SK-N-SH (cell line): ENCODE results near the gene CDC6. TPM values are rescaled to one million over a fixed set of nuclear protein-coding genes. Genes with fewer than 3 reads are reported as not detected.
"Not testable (repeated sequence)": the region's sequence is repeated elsewhere in the genome, so short reads cannot be mapped to it uniquely, and the experiment has no call there.

Experiments used
- CTCF ChIA-PET: fragments of 300-600, 350-600 bp; formaldehyde crosslinking; extraction: SDS; loops from one replicate; lab custom pipeline; 2021; lab: Yijun Ruan, JAX
- POLR2A ChIA-PET: fragments of 350-600 bp; sonication (Branson Sonifier 250); formaldehyde crosslinking; extraction: SDS; loops from one replicate; lab custom pipeline; 2020; ENCODE audit warnings: antibody characterized with exemption, inconsistent platforms; lab: Yijun Ruan, JAX
- DNase-seq: peaks from one replicate; pipeline ENCODE4 v3.0.0; 2012
- H2AFZ ChIP-seq: fragments of 200-600 bp; sonication (generic); 2 replicates; pipeline ENCODE4 v1.8.1; 2016; ENCODE audit warnings: antibody characterized with exemption, mild to moderate bottlenecking, low read depth
- H3F3A ChIP-seq: fragments of 200-600 bp; sonication (generic); replicated peaks from 2 replicates; pipeline ENCODE3; 2016; ENCODE audit warnings: antibody characterized with exemption, mild to moderate bottlenecking; ENCODE audit not compliant: insufficient read depth
- H3K27ac ChIP-seq, 2 experiments: fragments of 200-500 bp in 1 of 2; fragments of 200-600 bp in 1 of 2; sonication (Bioruptor generic) in 1 of 2; sonication (generic), shearing (Covaris generic) in 1 of 2; 2 replicates each; pipeline versions ENCODE4 v1.5.1 to v1.6.1; 2014 to 2016; ENCODE audit warnings: low read depth in 2 of 2, inconsistent platforms in 1 of 2, low read length in 1 of 2, mild to moderate bottlenecking in 1 of 2, mixed read lengths in 1 of 2
- H3K27me3 ChIP-seq: fragments of 200-600 bp; sonication (generic), shearing (Covaris generic); 2 replicates; pipeline ENCODE4 v1.6.1; 2016; ENCODE audit warnings: mixed run types; ENCODE audit not compliant: insufficient read depth
- H3K36me3 ChIP-seq, 2 experiments: fragments of 200-500 bp in 1 of 2; fragments of 200-600 bp in 1 of 2; sonication (Bioruptor generic) in 1 of 2; sonication (generic) in 1 of 2; replicated peaks in 1 of 2; 2 replicates each; pipeline versions ENCODE3 to v1.5.1; 2014 to 2016; ENCODE audit warnings: low read length in 1 of 2, mild to moderate bottlenecking in 1 of 2; ENCODE audit not compliant: insufficient read depth in 2 of 2, control insufficient read depth in 1 of 2
- H3K4me1 ChIP-seq, 2 experiments: fragments of 200-500 bp in 1 of 2; fragments of 200-600 bp in 1 of 2; sonication (Bioruptor generic) in 1 of 2; sonication (generic), shearing (Covaris generic) in 1 of 2; 2 replicates each; pipeline versions ENCODE4 v1.5.1 to v1.6.1; 2014 to 2016; ENCODE audit warnings: low read depth in 1 of 2, low read length in 1 of 2, mixed run types in 1 of 2; ENCODE audit not compliant: insufficient read depth in 2 of 2, control insufficient read depth in 1 of 2
- H3K4me2 ChIP-seq: fragments of 200-600 bp; sonication (generic), shearing (Covaris generic); 2 replicates; pipeline ENCODE4 v1.6.1; 2017; ENCODE audit warnings: mixed run types
- H3K4me3 ChIP-seq, 2 experiments: fragments of 200-500 bp in 1 of 2; fragments of 200-600 bp in 1 of 2; sonication (Bioruptor generic) in 1 of 2; sonication (generic), shearing (Covaris generic) in 1 of 2; 2 replicates each; pipeline versions ENCODE4 v1.5.1 to v1.8.1; 2014 to 2016; ENCODE audit warnings: low read depth in 2 of 2, inconsistent platforms in 1 of 2, low read length in 1 of 2, mild to moderate bottlenecking in 1 of 2, mixed read lengths in 1 of 2, moderate library complexity in 1 of 2
- H3K79me2 ChIP-seq: fragments of 200-600 bp; sonication (generic); 2 replicates; pipeline ENCODE4 v1.8.1; 2017; ENCODE audit warnings: mild to moderate bottlenecking; ENCODE audit not compliant: insufficient read depth
- H3K9ac ChIP-seq: fragments of 200-600 bp; sonication (generic); 2 replicates; pipeline ENCODE4 v1.6.1; 2017; ENCODE audit warnings: mixed run types
- H3K9me2 ChIP-seq: fragments of 200-600 bp; sonication (generic); 2 replicates; pipeline ENCODE4 v1.6.1; 2017; ENCODE audit warnings: mixed run types
- H3K9me3 ChIP-seq: fragments of 200-600 bp; sonication (generic); 2 replicates; pipeline ENCODE4 v1.6.1; 2017; ENCODE audit warnings: mixed run types, mild to moderate bottlenecking, moderate library complexity
- H4K20me1 ChIP-seq: fragments of 200-600 bp; sonication (generic); 2 replicates; pipeline ENCODE4 v1.6.1; 2017; ENCODE audit warnings: mild to moderate bottlenecking, mixed run types; ENCODE audit not compliant: insufficient read depth
- CHD2 ChIP-seq: fragments of 150-350 bp; IDR thresholded peaks from 2 replicates; pipeline ENCODE4 v1.6.1; 2018; ENCODE audit warnings: low read length; ENCODE audit not compliant: partially characterized antibody
- EZH2phosphoT487 ChIP-seq: fragments of 200-600 bp; sonication (generic); IDR thresholded peaks from 2 replicates; pipeline ENCODE4 v1.6.1; 2017; ENCODE audit warnings: low read depth, mixed run types, mild to moderate bottlenecking, antibody characterized with exemption, moderate library complexity, borderline replicate concordance
- FOSL2 ChIP-seq: IDR thresholded peaks from 2 replicates; pipeline ENCODE4 v1.4.0; 2012; ENCODE audit warnings: low read depth, mild to moderate bottlenecking, moderate library complexity, borderline replicate concordance
- FOXM1 ChIP-seq: IDR thresholded peaks from 2 replicates; pipeline ENCODE4 v1.4.0; 2012; ENCODE audit warnings: low read depth, mild to moderate bottlenecking
- JUND ChIP-seq: IDR thresholded peaks from 2 replicates; pipeline ENCODE4 v1.4.0; 2012
- NFIC ChIP-seq: IDR thresholded peaks from 2 replicates; pipeline ENCODE4 v1.4.0; 2012; ENCODE audit warnings: borderline replicate concordance
- NRF1 ChIP-seq: IDR thresholded peaks from 2 replicates; pipeline ENCODE4 v1.6.1; 2012; ENCODE audit warnings: low read depth, mild to moderate bottlenecking, low read length
- POLR2AphosphoS5 ChIP-seq: IDR thresholded peaks from 2 replicates; pipeline ENCODE4 v1.6.1; 2012; ENCODE audit warnings: low read depth, low read length
- RAD21 ChIP-seq: IDR thresholded peaks from 2 replicates; pipeline ENCODE4 v1.6.1; 2012; ENCODE audit warnings: mild to moderate bottlenecking, low read length
- RFX5 ChIP-seq: IDR thresholded peaks from 2 replicates; pipeline ENCODE4 v1.6.1; 2012; ENCODE audit warnings: mild to moderate bottlenecking, improper control_type of control experiment, low read length
- SIN3A ChIP-seq: IDR thresholded peaks from 2 replicates; pipeline ENCODE4 v1.6.1; 2012; ENCODE audit warnings: low read depth, mild to moderate bottlenecking, low read length, moderate library complexity, borderline replicate concordance
- TCF12 ChIP-seq: IDR thresholded peaks from 2 replicates; pipeline ENCODE4 v1.4.0; 2012
- WGBS: methylation state at CpG from one replicate; pipeline ENCODE4 v1.1.6; 2017; ENCODE audit warnings: low lambda C conversion rate; 5-methylcytosine and 5-hydroxymethylcytosine counted together
- polyA plus RNA-seq, 3 experiments: library from polyadenylated mRNA; depleted of rRNA; stranded (reverse); fragments of >200 nt; gene quantifications; 2 replicates each; pipeline ENCODE4 v1.2.3, GENCODE V29; 2012

CDC6 gene
- polyA plus RNA-seq, 1 of the 3 experiments (the other 2 are of a cell fraction), result 12.7 TPM

DNA sequence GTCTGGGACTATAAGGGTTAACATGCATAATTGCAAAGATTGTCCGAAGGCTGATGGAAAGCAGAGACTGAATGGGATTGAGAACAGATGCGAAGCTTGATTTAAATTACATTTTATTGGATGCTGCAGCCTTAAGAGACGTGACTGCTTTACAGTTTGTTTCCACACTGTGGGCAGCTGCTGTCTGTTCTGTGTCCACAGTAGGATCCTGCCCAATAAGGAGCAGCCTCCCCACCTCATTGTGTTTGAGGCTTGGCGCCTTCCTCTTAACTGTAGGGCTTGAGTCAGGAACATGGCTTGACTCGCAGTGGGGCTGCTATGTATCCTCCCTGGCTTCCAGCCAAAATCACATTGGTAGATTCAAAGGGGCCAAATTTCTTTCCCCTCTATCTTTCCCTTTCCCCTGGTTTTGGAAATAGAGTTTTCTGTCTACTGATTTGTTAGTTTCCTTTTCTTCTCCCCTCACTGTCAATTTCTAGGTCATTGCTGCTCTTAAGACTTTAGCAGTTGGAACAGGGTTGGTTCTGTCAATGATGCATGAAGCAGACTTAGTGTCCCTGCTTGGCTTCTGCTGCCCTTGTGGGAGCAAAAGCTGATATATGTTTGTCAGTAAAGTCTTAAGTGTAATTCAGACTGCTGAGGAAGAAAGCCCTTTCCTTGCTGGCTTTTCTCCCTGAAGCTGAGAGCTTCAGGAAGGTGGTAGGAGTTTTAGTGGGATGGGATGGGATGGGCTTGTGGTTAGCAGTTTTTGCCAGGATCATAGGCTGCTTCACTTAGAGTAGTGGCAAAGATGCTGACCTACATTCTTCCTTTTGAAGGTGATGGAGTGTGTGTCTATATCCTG lies 16.3 kb downstream of the CDC6 start (continued):
- TF ChIP-seq SIN3A (peak; percentile 84), NFIC (peak; percentile 87), TCF12 (peak; percentile 99), RFX5 (no peak), FOXM1 (no peak), CHD2 (peak; percentile 87), NRF1 (0 out of 2 replicates have a peak, but pooled peaks have one; percentile 5), POLR2AphosphoS5 (peak; percentile 94), RAD21 (peak; percentile 31; the same call in 1 of the 2 replicates), FOSL2 (peak; percentile 26; the same call in 1 of the 2 replicates), EZH2phosphoT487 (no peak), JUND (no peak; the same call in 1 of the 2 replicates)

GRCh38 chr17:40304552-40304863 lies 16.8 kb downstream of the CDC6 start:
- Histone ChIP-seq H3K9ac (0 out of 2 replicates have a peak overlapping the region, but pooled peaks have one; percentile 29), H3K79me2 (peaks cover 13% of the 10 kb centered on the region; the same call in 1 of the 2 replicates), H3K27ac (peak overlapping the region; percentile 82 to 99), H3K36me3 (peaks cover 4 to 12% of the 10 kb centered on the region in 2 experiments), H3F3A (peaks cover 47% of the 10 kb centered on the region), H3K4me2 (peak overlapping the region; percentile 65; the same call in 1 of the 2 replicates), H3K4me1 (peaks cover 46 to 59% of the 10 kb centered on the region in 2 experiments)
- not testable (repeated sequence) for H3K27me3 ChIP-seq, H4K20me1 ChIP-seq, H2AFZ ChIP-seq, DNase-seq, H3K9me3 ChIP-seq, H3K4me3 ChIP-seq, H3K9me2 ChIP-seq
- WGBS, result 64% methylated on average over 3 of the region's 5 CpGs
- peak; percentile 38; the same call in 1 of the 2 replicates for TF ChIP-seq TCF12
- CTCF ChIA-PET, result interaction anchor here (1.2 to 36.0 kb wide), 6 partner anchors 34 to 255 kb away, joined by 5 to 1706 read pairs (median 18); partner anchors contain the start of genes GJD3 and TOP2A
- POLR2A ChIA-PET, result interaction anchor here (0.6 to 3.5 kb wide), 3 partner anchors 16 to 50 kb away, joined by 5 to 21 read pairs (median 12); no protein-coding TSS in a partner anchor

GRCh38 chr17:40304866-40305265 lies 17.2 kb downstream of the CDC6 start:
- POLR2A ChIA-PET, result interaction anchor here (0.6 to 3.5 kb wide), 6 partner anchors 16 to 50 kb away, joined by 3 to 21 read pairs (median 4); no protein-coding TSS in a partner anchor
- peaks cover 4 to 12% of the 10 kb centered on the region in 2 experiments for H3K36me3 ChIP-seq
- H2AFZ ChIP-seq, H3K27me3 ChIP-seq, DNase-seq, H3K9ac ChIP-seq, H3K9me2 ChIP-seq, H3K9me3 ChIP-seq, H3K4me3 ChIP-seq, H4K20me1 ChIP-seq: not testable (repeated sequence)
- 91% methylated on average over 5 of the region's 5 CpGs for WGBS
- H3F3A ChIP-seq, result peaks cover 47% of the 10 kb centered on the region
- CTCF ChIA-PET, result interaction anchor here (1.2 to 36.0 kb wide), 5 partner anchors 33 to 255 kb away, joined by 5 to 1706 read pairs (median 23); partner anchors contain the start of genes GJD3 and TOP2A
- H3K79me2 ChIP-seq, result peaks cover 16% of the 10 kb centered on the region; the same call in 1 of the 2 replicates
- H3K4me1 ChIP-seq, result peaks cover 45 to 62% of the 10 kb centered on the region in 2 experiments
- peak overlapping the region; percentile 65; the same call in 1 of the 2 replicates for H3K4me2 ChIP-seq
- peak overlapping the region; percentile 82 to 99 for H3K27ac ChIP-seq
